Effector memory CD4-positive, alpha-beta T cell (primary cell): ENCODE measurements around the gene RBMXL3.

Source experiments
- DNase-seq, 3 donors: peaks; one replicate each; pipeline ENCODE4 v3.0.0-alpha.2; 2020
- H3K27ac ChIP-seq: 2 replicates; pipeline ENCODE4 v1.7.0; 2013; ENCODE audit warnings: mild to moderate bottlenecking, low read length, moderate library complexity; ENCODE audit not compliant: insufficient read depth, poor library complexity, severe bottlenecking
- H3K27me3 ChIP-seq: replicated peaks from 2 replicates; pipeline ENCODE4 v1.7.0; 2013; ENCODE audit warnings: mild to moderate bottlenecking, low read length; ENCODE audit not compliant: insufficient read depth, control insufficient read depth, poor library complexity, severe bottlenecking
- H3K36me3 ChIP-seq: 2 replicates; pipeline ENCODE4 v1.7.0; 2013; ENCODE audit warnings: mild to moderate bottlenecking, low read length, moderate library complexity; ENCODE audit not compliant: control insufficient read depth, insufficient read depth
- H3K4me1 ChIP-seq: 2 replicates; pipeline ENCODE4 v1.7.0; 2013; ENCODE audit warnings: low read length, mild to moderate bottlenecking; ENCODE audit not compliant: control insufficient read depth, insufficient read depth, poor library complexity, severe bottlenecking
- H3K4me3 ChIP-seq: 2 replicates; pipeline ENCODE4 v1.7.0; 2013; ENCODE audit warnings: low read length, low read depth, mild to moderate bottlenecking; ENCODE audit not compliant: insufficient read depth, poor library complexity, severe bottlenecking
- H3K9me3 ChIP-seq: 2 replicates; pipeline ENCODE4 v1.7.0; 2013; ENCODE audit warnings: mild to moderate bottlenecking, low read length, moderate library complexity; ENCODE audit not compliant: control insufficient read depth
- total RNA-seq, 3 donors: gene quantifications; one replicate each; lab custom pipeline; 2026; lab: John Stamatoyannopoulos, UW

RBMXL3 gene
- 0 reads per million in 3 donors for total RNA-seq

DNA sequence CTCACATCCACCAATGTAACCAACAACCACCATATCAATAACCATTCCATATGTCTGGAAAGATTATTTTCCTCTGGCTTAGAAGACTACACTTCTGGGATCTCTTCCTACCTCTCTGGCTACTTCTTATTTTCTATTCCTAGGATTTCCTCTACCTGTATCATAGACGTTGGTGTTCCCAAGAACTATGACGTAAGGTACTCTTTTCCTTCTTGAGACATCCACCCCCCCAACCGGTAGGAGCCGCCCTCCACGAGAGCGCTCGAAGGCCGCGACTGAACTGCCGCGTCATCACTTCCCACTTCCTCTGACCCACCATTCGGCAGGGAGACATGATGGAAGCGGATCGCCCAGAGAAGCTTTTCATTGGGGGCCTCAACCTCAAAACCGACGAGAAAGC lies at the start of gene RBMXL3:
RBMXL3 (plus strand) TSS at position 301 of the 400 bp plus-strand sequence; CDS start at position 333, 32 bp downstream.
- Histone ChIP-seq H3K27me3 (no peaks in the 10 kb centered on the region), H3K9me3 (no peaks in the 10 kb centered on the region), H3K4me1 (no peaks in the 10 kb centered on the region), H3K4me3 (no peak within 1 kb of the TSS), H3K27ac (no peak within 1 kb of the TSS), H3K36me3 (no peaks in the 10 kb centered on the region)
- no peak for DNase-seq

GRCh38 chrX:115142057-115142456 lies 47.2 kb upstream of the RBMXL3 start:
- Histone ChIP-seq H3K27me3 (no peaks in the 10 kb centered on the region), H3K27ac (no peak overlapping the region), H3K9me3 (no peaks in the 10 kb centered on the region), H3K36me3 (no peaks in the 10 kb centered on the region), H3K4me3 (no peak overlapping the region), H3K4me1 (no peaks in the 10 kb centered on the region)
- DNase-seq, result no peak

DNA sequence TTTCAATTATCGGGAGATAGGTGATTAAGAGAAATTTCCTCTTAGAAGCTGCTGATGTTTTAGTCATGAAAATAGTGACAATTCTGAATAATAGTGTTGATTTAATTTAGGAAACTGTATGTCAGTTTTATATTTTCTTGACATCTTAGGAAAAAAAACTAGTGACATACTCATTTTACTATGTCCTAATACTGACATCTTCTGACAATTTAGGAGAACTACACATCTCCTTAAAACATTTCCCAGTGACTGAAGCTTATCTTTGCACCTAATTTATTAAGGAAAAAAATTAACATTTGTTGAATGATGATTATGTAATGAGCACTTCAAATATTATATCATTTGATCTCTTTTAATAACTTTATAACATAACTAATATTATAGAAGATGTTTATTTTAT lies 42.0 kb upstream of the RBMXL3 start:
- DNase-seq, result no peak
- Histone ChIP-seq H3K27me3 (no peaks in the 10 kb centered on the region), H3K4me3 (no peak overlapping the region), H3K4me1 (no peaks in the 10 kb centered on the region), H3K27ac (no peak overlapping the region), H3K36me3 (no peaks in the 10 kb centered on the region), H3K9me3 (no peaks in the 10 kb centered on the region)

DNA sequence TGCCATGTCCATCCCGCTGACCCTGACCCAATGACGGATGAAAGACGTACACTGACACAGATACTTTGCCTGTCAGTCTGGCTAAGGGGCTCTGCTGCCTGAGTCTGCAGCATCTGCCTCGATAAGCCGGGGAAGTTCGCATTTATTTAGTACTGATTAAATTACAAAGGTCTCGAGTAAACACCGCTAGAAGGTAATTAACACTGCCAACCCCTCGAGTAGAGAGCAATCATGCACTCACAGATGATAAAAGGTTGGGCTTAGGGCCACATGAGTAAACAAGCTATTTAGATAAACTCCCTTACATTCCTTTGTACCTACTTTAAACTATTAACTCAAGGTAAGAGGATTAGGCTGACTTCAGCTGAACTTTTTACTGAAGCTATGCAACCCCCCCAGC lies 16.0 kb upstream of the RBMXL3 start:
- no peak for DNase-seq
- Histone ChIP-seq H3K4me3 (no peak overlapping the region), H3K27ac (no peak overlapping the region)

GRCh38 chrX:115174548-115174947 lies 14.7 kb upstream of the RBMXL3 start:
- Histone ChIP-seq H3K9me3 (no peaks in the 10 kb centered on the region), H3K27ac (no peak overlapping the region), H3K4me1 (no peaks in the 10 kb centered on the region), H3K36me3 (no peaks in the 10 kb centered on the region), H3K27me3 (no peaks in the 10 kb centered on the region), H3K4me3 (no peak overlapping the region)
- DNase-seq, result no peak

More for the DNA sequence above, 16.0 kb upstream of the RBMXL3 start:
- Histone ChIP-seq H3K36me3 (no peaks in the 10 kb centered on the region), H3K9me3 (no peaks in the 10 kb centered on the region), H3K4me1 (no peaks in the 10 kb centered on the region), H3K27me3 (no peaks in the 10 kb centered on the region)

GRCh38 chrX:115177932-115178331 lies 11.3 kb upstream of the RBMXL3 start:
- DNase-seq, result no peak
- no peaks in the 10 kb centered on the region for H3K27me3 ChIP-seq
- no peak overlapping the region for H3K27ac ChIP-seq
- H3K9me3 ChIP-seq, result no peaks in the 10 kb centered on the region
- no peak overlapping the region for H3K4me3 ChIP-seq
- H3K4me1 ChIP-seq, result no peaks in the 10 kb centered on the region
- H3K36me3 ChIP-seq, result no peaks in the 10 kb centered on the region

- DNase-seq, result no peak
- no peaks in the 10 kb centered on the region for H3K27me3 ChIP-seq
- no peaks in the 10 kb centered on the region for H3K9me3 ChIP-seq
- H3K36me3 ChIP-seq, result no peaks in the 10 kb centered on the region
- H3K4me1 ChIP-seq, result no peaks in the 10 kb centered on the region
- H3K4me3 ChIP-seq, result no peak overlapping the region
- H3K27ac ChIP-seq, result no peak overlapping the region
These were observed 10.7 kb upstream of the RBMXL3 start for GRCh38 chrX:115178473-115178872.

- H3K4me1 ChIP-seq, result no peaks in the 10 kb centered on the region
- no peaks in the 10 kb centered on the region for H3K36me3 ChIP-seq
- no peak overlapping the region for H3K27ac ChIP-seq
- no peak overlapping the region for H3K4me3 ChIP-seq
- H3K9me3 ChIP-seq, result no peaks in the 10 kb centered on the region
- H3K27me3 ChIP-seq, result no peaks in the 10 kb centered on the region
- DNase-seq, result no peak
These were observed 5.2 kb upstream of the RBMXL3 start for GRCh38 chrX:115183980-115184379.

GRCh38 chrX:115189646-115190635 lies 731 bp downstream of the RBMXL3 start:
- Histone ChIP-seq H3K9me3 (no peaks in the 10 kb centered on the region), H3K27ac (no peak overlapping the region), H3K4me3 (no peak overlapping the region), H3K27me3 (no peaks in the 10 kb centered on the region), H3K36me3 (no peaks in the 10 kb centered on the region), H3K4me1 (no peaks in the 10 kb centered on the region)
- no peak for DNase-seq
